Left hindlimb (tissue), 1 donor: ENCODE data around the gene NUP133.
A peak's percentile ranks its signal among the peaks of the same experiment; 100 is the strongest.
"Not testable (repeated sequence)": the region's sequence is repeated elsewhere in the genome, so short reads cannot be mapped to it uniquely, and the experiment has no call there.

Source experiments
- DNase-seq: peaks from one replicate; pipeline ENCODE4 v3.0.0-alpha.2; 2018

The NUP133 gene

GRCh38 chr1:229448354-229448753, 59.8 kb downstream of the NUP133 start:
- no peak for DNase-seq

GRCh38 chr1:229447809-229448252, 60.3 kb downstream of the NUP133 start:
- DNase-seq, result no peak

GRCh38 chr1:229445828-229446227, 62.3 kb downstream of the NUP133 start:
- no peak for DNase-seq

GRCh38 chr1:229440851-229441537, 67.1 kb downstream of the NUP133 start:
- no peak for DNase-seq

GRCh38 chr1:229438021-229438420, 70.1 kb downstream of the NUP133 start:
- no peak for DNase-seq

GRCh38 chr1:229437443-229437842, 70.7 kb downstream of the NUP133 start:
- DNase-seq, result no peak

GRCh38 chr1:229436201-229436600, 71.9 kb downstream of the NUP133 start:
- DNase-seq, result peak; percentile 36

GRCh38 chr1:229434641-229435051, 73.5 kb downstream of the NUP133 start:
- DNase-seq, result peak; percentile 53

GRCh38 chr1:229434005-229434640, 74.0 kb downstream of the NUP133 start, which contains the start of gene ACTA1:
Gene ACTA1, minus strand, starts transcription at chr1:229434094. Its CDS starts 979 bp downstream, at chr1:229433115.
- DNase-seq, result no peak

- DNase-seq, result no peak
These were observed 74.7 kb downstream of the NUP133 start for GRCh38 chr1:229433364-229434004.

GRCh38 chr1:229432905-229433304, 75.2 kb downstream of the NUP133 start:
- no peak for DNase-seq

GRCh38 chr1:229432116-229432461, 76.1 kb downstream of the NUP133 start:
- no peak for DNase-seq

GRCh38 chr1:229431284-229432115, 76.6 kb downstream of the NUP133 start:
- no peak for DNase-seq

GRCh38 chr1:229430761-229431283, 77.3 kb downstream of the NUP133 start:
- DNase-seq, result peak; percentile 80

- DNase-seq, result no peak
These were observed 79.9 kb downstream of the NUP133 start for GRCh38 chr1:229428256-229428655.

- no peak for DNase-seq
These were observed 80.6 kb downstream of the NUP133 start for GRCh38 chr1:229427572-229427971.

- no peak for DNase-seq
These were observed 82.5 kb downstream of the NUP133 start for GRCh38 chr1:229425564-229426159.

- DNase-seq, result no peak
These were observed 87.4 kb downstream of the NUP133 start for GRCh38 chr1:229420765-229421164.

- no peak for DNase-seq
These were observed 87.9 kb downstream of the NUP133 start for GRCh38 chr1:229420224-229420623.

GRCh38 chr1:229418586-229418985, 89.6 kb downstream of the NUP133 start:
- not testable (repeated sequence) for DNase-seq

- DNase-seq, result not testable (repeated sequence)
These were observed 95.3 kb downstream of the NUP133 start for GRCh38 chr1:229412810-229413209.

GRCh38 chr1:229412056-229412455, 96.1 kb downstream of the NUP133 start:
- no peak for DNase-seq
